Measurements from ENCODE around the gene ING3. TPM values are rescaled to one million over a fixed set of nuclear protein-coding genes. Genes with fewer than 3 reads are reported as not detected.

ING3 gene
- polyA plus RNA-seq, 3 donors: 22.3 to 26.9 (median 25.9) TPM

- no peak overlapping the region for H3K4me3 ChIP-seq (replicated peaks in 1 of 3; ENCODE audit: low read depth in 2 of 3, low read length in 3 of 3)
- no peak overlapping the region for H3K9ac ChIP-seq (ENCODE audit: insufficient read depth, low read length, poor library complexity, severe bottlenecking)
- H2AFZ ChIP-seq (ENCODE audit: insufficient read depth, low read depth, low read length, poor library complexity, severe bottlenecking): no peak overlapping the region
- peak overlapping the region in 1 of 7 donors; percentile 41 for H3K27ac Mint-ChIP-seq
- no peak for DNase-seq
- no peak overlapping the region for H3K27ac ChIP-seq (ENCODE audit: low read depth in 1 of 2, low read length in 2 of 2)
- WGBS (ENCODE audit: insufficient coverage): 100% methylated on average over 3 of the region's 4 CpGs
- peaks cover 25 to 31% of the 10 kb centered on the region in 2 donors for H3K4me1 ChIP-seq (ENCODE audit: control insufficient read depth in 1 of 2, insufficient read depth in 2 of 2, low read length in 2 of 2)
- no peaks in the 10 kb centered on the region for H3K9me3 Mint-ChIP-seq
- intact Hi-C loops (cut with micrococcal nuclease): no loop called here
- H4K20me1 ChIP-seq (ENCODE audit: insufficient read depth, low read length): no peaks in the 10 kb centered on the region
- no peak overlapping the region for H3K4me2 ChIP-seq (replicated peaks; ENCODE audit: extremely low read depth, low read length, poor library complexity, severe bottlenecking)
- H3K27me3 ChIP-seq (ENCODE audit: control insufficient read depth in 2 of 2, insufficient read depth in 2 of 2, low read length in 2 of 2): no peaks in the 10 kb centered on the region
- H3K36me3 Mint-ChIP-seq: peaks cover 9 to 15% of the 10 kb centered on the region in 2 donors
- peaks cover 30% of the 10 kb centered on the region for H3K4me1 Mint-ChIP-seq
- peaks cover 0 to 12% of the 10 kb centered on the region in 2 donors for H3K36me3 ChIP-seq (replicated peaks in 1 of 2; ENCODE audit: control insufficient read depth in 1 of 2, insufficient read depth in 2 of 2, low read length in 2 of 2)
- H3K79me2 ChIP-seq (ENCODE audit: insufficient read depth, low read length): no peaks in the 10 kb centered on the region
- no peaks in the 10 kb centered on the region for H3K9me3 ChIP-seq (replicated peaks in 1 of 2; ENCODE audit: control insufficient read depth in 1 of 2, insufficient read depth in 1 of 2, low read length in 2 of 2)
- no peak overlapping the region for H3K4me3 Mint-ChIP-seq
- no peak for TF ChIP-seq CTCF (IDR thresholded peaks at IDR 0.05)
- peaks cover 0 to 5% (median 2%) of the 10 kb centered on the region in 3 donors for H3K27me3 Mint-ChIP-seq (ENCODE audit: low read depth in 3 of 3)
These were observed 65.0 kb downstream of the ING3 start for GRCh38 chr7:121015560-121015959.

- Histone ChIP-seq H3K9me3 (replicated peaks in 1 of 2; ENCODE audit: control insufficient read depth in 1 of 2, insufficient read depth in 1 of 2, low read length in 2 of 2) (no peaks in the 10 kb centered on the region), H3K4me3 (replicated peaks in 1 of 3; ENCODE audit: low read depth in 2 of 3, low read length in 3 of 3) (no peak overlapping the region), H4K20me1 (ENCODE audit: insufficient read depth, low read length) (no peaks in the 10 kb centered on the region), H3K27ac (ENCODE audit: low read depth in 1 of 2, low read length in 2 of 2) (no peak overlapping the region), H3K79me2 (ENCODE audit: insufficient read depth, low read length) (peaks cover 2% of the 10 kb centered on the region), H3K4me2 (replicated peaks; ENCODE audit: extremely low read depth, low read length, poor library complexity, severe bottlenecking) (no peak overlapping the region), H3K27me3 (ENCODE audit: control insufficient read depth in 2 of 2, insufficient read depth in 2 of 2, low read length in 2 of 2) (no peaks in the 10 kb centered on the region), H3K4me1 (ENCODE audit: control insufficient read depth in 1 of 2, insufficient read depth in 2 of 2, low read length in 2 of 2) (peaks cover 27 to 44% of the 10 kb centered on the region in 2 donors), H2AFZ (ENCODE audit: insufficient read depth, low read depth, low read length, poor library complexity, severe bottlenecking) (no peak overlapping the region), H3K9ac (ENCODE audit: insufficient read depth, low read length, poor library complexity, severe bottlenecking) (no peak overlapping the region), H3K36me3 (replicated peaks in 1 of 2; ENCODE audit: control insufficient read depth in 1 of 2, insufficient read depth in 2 of 2, low read length in 2 of 2) (peaks cover 0 to 12% of the 10 kb centered on the region in 2 donors)
- H3K9me3 Mint-ChIP-seq: no peaks in the 10 kb centered on the region
- intact Hi-C loops (cut with micrococcal nuclease): no loop called here
- no peak for TF ChIP-seq CTCF (IDR thresholded peaks at IDR 0.05)
- no peak for DNase-seq
- no peak overlapping the region for H3K27ac Mint-ChIP-seq
- peaks cover 0 to 5% (median 2%) of the 10 kb centered on the region in 3 donors for H3K27me3 Mint-ChIP-seq (ENCODE audit: low read depth in 3 of 3)
- no CpG with 5 or more reads among the region's 2 CpGs for WGBS (ENCODE audit: insufficient coverage)
- H3K4me1 Mint-ChIP-seq: peaks cover 42% of the 10 kb centered on the region
- no peak overlapping the region for H3K4me3 Mint-ChIP-seq
- peaks cover 9 to 15% of the 10 kb centered on the region in 2 donors for H3K36me3 Mint-ChIP-seq
These were observed 66.4 kb downstream of the ING3 start for GRCh38 chr7:121016966-121017365.
